Heart right ventricle (tissue), 16 donors: ENCODE results near the gene CALU. TPM values are rescaled to one million over a fixed set of nuclear protein-coding genes. Genes with fewer than 3 reads are reported as not detected.

Source experiments
- ATAC-seq, 8 donors: fragments of 200-7000 bp; cut with Tn5 transposase; one replicate each; pipeline ENCODE4 v1.9.1; 2020; ENCODE audit warnings: mild to moderate bottlenecking in 8 of 8, moderate library complexity in 8 of 8, moderate number of reproducible peaks in 1 of 8
- DNase-seq, 2 donors: peaks; one replicate each; pipeline ENCODE4 v3.0.0-alpha.2; 2020
- H3K27ac ChIP-seq, 10 donors: fragments of 200-600 bp; sonication (generic) in 2 of 10; one replicate each; pipeline versions ENCODE4 v1.5.0 to v1.8.0; 2020 to 2022; ENCODE audit warnings: mild to moderate bottlenecking in 3 of 10
- H3K27me3 ChIP-seq, 7 donors: fragments of 200-600 bp; one replicate each; pipeline ENCODE4 v1.8.0; 2021 to 2022; ENCODE audit warnings: mild to moderate bottlenecking in 2 of 7
- H3K36me3 ChIP-seq, 9 donors: fragments of 200-600 bp; sonication (generic) in 1 of 9; one replicate each; pipeline versions ENCODE4 v1.5.0 to v1.8.0; 2020 to 2022; ENCODE audit warnings: mild to moderate bottlenecking in 2 of 9
- H3K4me1 ChIP-seq, 9 donors: fragments of 200-600 bp; sonication (generic) in 1 of 9; one replicate each; pipeline versions ENCODE4 v1.5.0 to v1.8.0; 2020 to 2022; ENCODE audit warnings: mild to moderate bottlenecking in 4 of 9
- H3K4me3 ChIP-seq, 10 donors: fragments of 200-600 bp; sonication (generic) in 2 of 10; one replicate each; pipeline versions ENCODE4 v1.5.0 to v1.8.0; 2020 to 2022; ENCODE audit warnings: mild to moderate bottlenecking in 7 of 10, moderate library complexity in 2 of 10
- H3K9me3 ChIP-seq, 11 donors: fragments of 200-600 bp in 10 of 11; sonication (generic) in 2 of 11; one replicate each; pipeline versions ENCODE4 v1.5.0 to v1.8.0; 2013 to 2022; ENCODE audit warnings: mild to moderate bottlenecking in 2 of 11, control low read depth in 1 of 11, moderate library complexity in 1 of 11
- CTCF ChIP-seq, 9 donors: fragments of 200-600 bp; sonication (generic) in 2 of 9; IDR thresholded peaks; one replicate each; pipeline versions ENCODE4 v1.5.0 to v1.8.0; 2021 to 2022; ENCODE audit warnings: antibody characterized with exemption in 9 of 9, mild to moderate bottlenecking in 5 of 9, moderate library complexity in 1 of 9
- WGBS, 2 donors: extraction: QIAGEN DNeasy Blood & Tissue Kit; methylation state at CpG; one replicate each; pipeline ENCODE4 v1.1.7; 2013; ENCODE audit warnings: inconsistent platforms in 1 of 2; 5-methylcytosine and 5-hydroxymethylcytosine counted together
- intact Hi-C, 10 donors: fragments of 100-400 bp; cut with DNase I; formaldehyde crosslinking; loops; one replicate each; pipeline versions ENCODE4 v1.11.1 to v1.14.2; 2022
- polyA plus RNA-seq, 2 donors: library from polyadenylated mRNA; stranded (reverse); fragments of 200-250 nt; gene quantifications; one replicate each; pipeline ENCODE4 v1.2.3, GENCODE V29; 2013
- total RNA-seq, 10 donors: library from RNA; stranded (reverse); fragmentation: NEBNext Ultra II Directional in 3 of 10; extraction: Animal tissue kit (Norgen Biotek cat#: 25700) in 3 of 10; gene quantifications; one replicate each; pipeline versions ENCODE4 v1.2.1 to v1.2.4, GENCODE V29; 2021 to 2023
- donor health status: Arrhythmogenic right ventricular cardiomyopathy.
- donor health status: ischemic (EF 13 %, LVEDD 7.1; RV severe dilation, severe dysfunction).
- donor health status: healthy with polysubstance abuse.
- donor health status: DM: no; HTN: yes; CAD: no.
- donor health status: DM: no; HTN: no; CAD: no.
- donor health status: ischemic (EF 25% LVEDD 6.9; RV normal size, moderate dysfunction).
- donor health status: ischemic (EF 25% LVEDD 5.7; RV mildly dilated, moderate dysfunction).
- donor health status: healthy.
- donor health status: DM: yes; HTN: yes; CAD: no.
- donor health status: Ischemic cardiomyopathy.
- donor health status: ischemic (EF 35%, LVEDD 5.7; RV mildly dilated, moderate dysfunction).
- donor health status: nonischemic (EF 11% LVEDD 7.7; RV severe dilation, severe dysfunction).
- donor health status: DM: yes; HTN: yes; CAD: no.
- donor health status: PGD.
- donor health status: ischemic (EF 29% LVEDD 5.4; RV normal size, mild dysfunction).
- donor health status: nonischemic (EF 23%, LVEDD 6.1; RV moderate dilation, normal function).

The CALU gene
- total and polyA plus RNA-seq, 12 donors = 39.9 to 333 (median 249) TPM

- DNase-seq = no peak
- Histone ChIP-seq H3K27me3 (no peaks in the 10 kb centered on the region), H3K36me3 (peaks cover 0 to 30% (median 11%) of the 10 kb centered on the region in 9 donors), H3K9me3 (no peaks in the 10 kb centered on the region), H3K4me1 (peaks cover 3 to 79% (median 51%) of the 10 kb centered on the region in 9 donors), H3K27ac (no peak overlapping the region), H3K4me3 (no peak overlapping the region)
- no peak for TF ChIP-seq CTCF (IDR thresholded peaks at IDR 0.05)
- intact Hi-C loops = loop anchor here in 1 of 10 donors (5.0 kb wide), 1 partner anchor 88 kb away; the partner anchor contains the start of gene FLNC
- ATAC-seq = no peak
- 50 to 61% methylated on average over 2 of the region's 2 CpGs for WGBS, 2 donors
Measured at GRCh38 chr7:128744366-128744905, 5.3 kb downstream of the CALU start.

- Histone ChIP-seq H3K36me3 (peaks cover 0 to 42% (median 16%) of the 10 kb centered on the region in 9 donors), H3K4me1 (peaks cover 2 to 75% (median 44%) of the 10 kb centered on the region in 9 donors), H3K9me3 (no peaks in the 10 kb centered on the region), H3K27me3 (no peaks in the 10 kb centered on the region), H3K27ac (no peak overlapping the region), H3K4me3 (no peak overlapping the region)
- no peak for TF ChIP-seq CTCF (IDR thresholded peaks at IDR 0.05)
- no peak for DNase-seq
- WGBS, 2 donors = 75 to 77% methylated on average over 1 of the region's 1 CpG
- intact Hi-C loops = no loop called here
- ATAC-seq = no peak
Measured at GRCh38 chr7:128745706-128746105, 6.5 kb downstream of the CALU start.

- ATAC-seq (no peak), DNase-seq (no peak)
- no peak overlapping the region for H3K27ac ChIP-seq
- H3K4me1 ChIP-seq = peaks cover 0 to 71% (median 31%) of the 10 kb centered on the region in 9 donors
- no peak for TF ChIP-seq CTCF (IDR thresholded peaks at IDR 0.05)
- H3K9me3 ChIP-seq = no peaks in the 10 kb centered on the region
- H3K4me3 ChIP-seq = no peak overlapping the region
- H3K27me3 ChIP-seq = no peaks in the 10 kb centered on the region
- peaks cover 0 to 60% (median 16%) of the 10 kb centered on the region in 9 donors for H3K36me3 ChIP-seq
- WGBS, 2 donors = 73% methylated on average over 6 of the region's 6 CpGs
- intact Hi-C loops = no loop called here
Measured at GRCh38 chr7:128747327-128748079, 8.3 kb downstream of the CALU start.

- DNase-seq (no peak), ATAC-seq (peak in 3 of 8 donors; percentile 45 to 65 (median 49))
- Histone ChIP-seq H3K27me3 (no peaks in the 10 kb centered on the region), H3K4me3 (no peak overlapping the region), H3K9me3 (no peaks in the 10 kb centered on the region), H3K36me3 (peaks cover 0 to 98% (median 22%) of the 10 kb centered on the region in 9 donors), H3K27ac (peak overlapping the region in 6 of 10 donors; percentile 24 to 62 (median 48)), H3K4me1 (peaks cover 0 to 78% (median 32%) of the 10 kb centered on the region in 9 donors)
- no peak for TF ChIP-seq CTCF (IDR thresholded peaks at IDR 0.05)
- intact Hi-C loops = loop anchor here in 2 of 10 donors (5.0 to 10.0 kb wide), 2 partner anchors 73 to 75 kb away; no protein-coding TSS in a partner anchor
- WGBS, 2 donors = 50 to 52% methylated on average over 1 of the region's 1 CpG
Measured at GRCh38 chr7:128752251-128752650, 13.1 kb downstream of the CALU start.
